ENCODE data around the gene UBE3D. TPM values are rescaled to one million over a fixed set of nuclear protein-coding genes. Genes with fewer than 3 reads are reported as not detected.

The UBE3D gene
- total and polyA plus RNA-seq, 2 of the 8 experiments (the other 6 are each of a cell fraction or from before 2014, with no cell fraction given), result 5.7 to 16.3 TPM

DNA sequence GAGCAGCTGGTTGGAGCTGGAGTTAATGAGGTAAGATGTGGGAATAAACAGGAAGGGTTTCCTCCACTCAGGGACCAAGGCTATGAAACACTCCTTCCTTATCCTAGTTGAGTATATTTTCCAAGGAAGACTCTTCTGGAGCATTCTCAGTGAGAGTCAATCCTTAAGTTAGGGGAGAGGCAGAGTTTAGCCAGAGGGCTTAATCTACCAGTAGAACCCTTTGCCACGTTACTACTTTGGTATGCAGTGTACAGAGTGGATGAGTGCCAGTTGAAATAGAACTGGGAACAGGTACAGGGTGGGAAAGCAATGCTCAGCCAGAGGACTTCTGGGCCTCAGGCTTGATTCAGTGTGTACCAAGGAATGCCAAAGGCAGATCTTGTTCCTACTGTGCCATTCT lies 114.3 kb downstream of the UBE3D start:
- no peak overlapping the region for H3K27ac ChIP-seq (ENCODE audit: low read depth, low read length)
- no peaks in the 10 kb centered on the region for H3K9me3 ChIP-seq (ENCODE audit: insufficient read depth in 2 of 2, low read depth in 1 of 2, low read length in 1 of 2)
- no peak overlapping the region for H3K23ac ChIP-seq (ENCODE audit: insufficient read length)
- H4K5ac ChIP-seq (ENCODE audit: insufficient read length, low read depth, low read length), result no peak overlapping the region
- no peak overlapping the region for H2BK20ac ChIP-seq (ENCODE audit: low read length)
- H3K18ac ChIP-seq (ENCODE audit: extremely low read depth, low read length), result no peak overlapping the region
- no peak overlapping the region for H2AFZ ChIP-seq (ENCODE audit: low read length)
- H2AK5ac ChIP-seq (ENCODE audit: low read depth, low read length), result no peak overlapping the region
- H3K56ac ChIP-seq (replicated peaks; ENCODE audit: insufficient read length, low read depth, low read length), result no peak overlapping the region
- H4K20me1 ChIP-seq (replicated peaks in 1 of 2; ENCODE audit: control insufficient read depth in 1 of 2, insufficient read depth in 2 of 2, low read length in 2 of 2), result no peaks in the 10 kb centered on the region
- H2BK120ac ChIP-seq (replicated peaks; ENCODE audit: low read depth, low read length), result no peak overlapping the region
- peaks cover 0 to 2% (median 1%) of the 10 kb centered on the region in 4 experiments; a peak in 2 of 8 replicates for H3K36me3 ChIP-seq (ENCODE audit: control insufficient read depth in 2 of 4, insufficient read depth in 4 of 4, low read length in 3 of 4)
- H3K4me3 ChIP-seq (ENCODE audit: extremely low read depth in 1 of 4, insufficient read depth in 2 of 4, low read depth in 3 of 4, low read length in 4 of 4), result no peak overlapping the region
- DNase-seq (ENCODE audit: low read depth in 1 of 2, low spot score in 2 of 2), result no peak
- peaks cover 0 to 1% (median 0%) of the 10 kb centered on the region in 4 experiments; a peak in 1 of 7 replicates for H3K27me3 ChIP-seq (replicated peaks in 1 of 4; ENCODE audit: control insufficient read depth in 3 of 4, extremely low read depth in 1 of 4, insufficient read depth in 3 of 4, low read length in 3 of 4)
- H4K8ac ChIP-seq (ENCODE audit: extremely low read depth, insufficient read depth, low read length), result no peak overlapping the region
- H2BK5ac ChIP-seq (ENCODE audit: low read depth, low read length), result no peak overlapping the region
- H3K23me2 ChIP-seq (ENCODE audit: low read depth, low read length), result no peaks in the 10 kb centered on the region
- H3K79me2 ChIP-seq (ENCODE audit: control insufficient read depth in 1 of 2, insufficient read depth in 2 of 2, low read length in 2 of 2), result no peaks in the 10 kb centered on the region
- H3K14ac ChIP-seq (ENCODE audit: insufficient read length), result no peak overlapping the region
- H3K4me2 ChIP-seq (ENCODE audit: insufficient read depth in 1 of 2, low read depth in 2 of 2, low read length in 2 of 2), result no peak overlapping the region
- H4K91ac ChIP-seq (replicated peaks; ENCODE audit: insufficient read length, low read length), result no peak overlapping the region
- no peak overlapping the region for H3K9ac ChIP-seq (replicated peaks in 1 of 4; ENCODE audit: extremely low read depth in 1 of 4, low read depth in 3 of 4, low read length in 3 of 4)
- TF ChIP-seq SP4 (IDR thresholded peaks at IDR 0.05; ENCODE audit: low read length), result no peak
- TF ChIP-seq NRF1 (IDR thresholded peaks at IDR 0.05; ENCODE audit: low read depth, low read length), result no peak
- no peak for TF ChIP-seq PHF8 (conservative IDR thresholded peaks at IDR 0.05; ENCODE audit: low read depth, low read length)
- no peak for TF ChIP-seq EZH2 (IDR thresholded peaks at IDR 0.05; ENCODE audit: low read depth, low read length, severe bottlenecking)
- TF ChIP-seq, protein P1, sequence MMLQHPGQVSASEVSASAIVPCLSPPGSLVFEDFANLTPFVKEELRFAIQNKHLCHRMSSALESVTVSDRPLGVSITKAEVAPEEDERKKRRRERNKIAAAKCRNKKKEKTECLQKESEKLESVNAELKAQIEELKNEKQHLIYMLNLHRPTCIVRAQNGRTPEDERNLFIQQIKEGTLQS (IDR thresholded peaks at IDR 0.05; ENCODE audit: insufficient read depth, low read depth, low read length), result no peak
- no peak for TF ChIP-seq MAFK (IDR thresholded peaks at IDR 0.05; ENCODE audit: low read depth, low read length)
- no peak for TF ChIP-seq CBX5 (IDR thresholded peaks at IDR 0.05; ENCODE audit: low read depth, low read length)
- TF ChIP-seq CTBP2 (IDR thresholded peaks at IDR 0.05; ENCODE audit: borderline replicate concordance, insufficient read depth, insufficient read length, low read length), result no peak
- no peaks in the 10 kb centered on the region for H3K79me1 ChIP-seq (ENCODE audit: low read depth, low read length)
- no peak overlapping the region for H2BK15ac ChIP-seq (ENCODE audit: low read length)
- no peak overlapping the region for H2BK12ac ChIP-seq (ENCODE audit: low read depth, low read length)
- WGBS, 2 experiments (ENCODE audit: extremely low coverage in 1 of 2, insufficient coverage in 1 of 2, insufficient read length in 1 of 2, insufficient replicate concordance in 2 of 2, low coverage in 1 of 2, low lambda C conversion rate in 2 of 2, missing lambda C conversion rate in 1 of 2), result 79% methylated on average over 1 of the region's 1 CpG; no CpG with 5 or more reads in 1 of the 2 experiments
- POLR2A ChIA-PET (ENCODE audit: partially characterized antibody), result no interaction called here
- H3K4ac ChIP-seq (replicated peaks; ENCODE audit: insufficient read length, low read depth, low read length), result no peak overlapping the region
- H3K4me1 ChIP-seq (replicated peaks in 1 of 4; ENCODE audit: control insufficient read depth in 3 of 4, insufficient read depth in 4 of 4, low read length in 3 of 4), result no peaks in the 10 kb centered on the region
- no peak for FAIRE-seq
- CTCF ChIA-PET (ENCODE audit: partially characterized antibody), result no interaction called here

All from H1 (cell line).